Natural killer cell treated with Interleukin-12 subunit alpha and Interleukin-12 subunit beta and Interleukin-15 and Interleukin-18, amount 100 ng/mL, for 72 hours (primary cell): Measurements from ENCODE around the gene KLHL11. TPM values are rescaled to one million over a fixed set of nuclear protein-coding genes. Genes with fewer than 3 reads are reported as not detected.
"Not testable (repeated sequence)": the region's sequence is repeated elsewhere in the genome, so short reads cannot be mapped to it uniquely, and the experiment has no call there.

Experiments
- ATAC-seq, 2 donors: fragments of 150-1000 bp; cut with Tn5 transposase in 1 of 2; sonication (Bioruptor Pico), chemical (Tn5 transposase) in 1 of 2; 2 replicates each; pipeline ENCODE4 v1.10.0; 2021
- DNase-seq: peaks from one replicate; pipeline ENCODE4 v3.0.0; 2022; ENCODE audit warnings: low spot score
- H3K27ac Mint-ChIP-seq, 2 donors: 1 replicate in 1 of 2; 2 replicates in 1 of 2; pipeline ENCODE4 v1.8.0; 2022; ENCODE audit warnings: mixed read lengths in 2 of 2, mild to moderate bottlenecking in 1 of 2, moderate library complexity in 1 of 2
- H3K27me3 Mint-ChIP-seq, 2 donors: 1 replicate in 1 of 2; 2 replicates in 1 of 2; pipeline ENCODE4 v1.8.0; 2022; ENCODE audit warnings: mixed read lengths in 2 of 2
- H3K36me3 Mint-ChIP-seq: one replicate; pipeline ENCODE4 v1.8.0; 2022; ENCODE audit warnings: mixed read lengths
- H3K4me1 Mint-ChIP-seq, 2 donors: 1 replicate in 1 of 2; 2 replicates in 1 of 2; pipeline ENCODE4 v1.8.0; 2022; ENCODE audit warnings: low read depth in 2 of 2, mixed read lengths in 2 of 2, mild to moderate bottlenecking in 1 of 2
- H3K4me3 Mint-ChIP-seq: one replicate; pipeline ENCODE4 v1.8.0; 2022; ENCODE audit warnings: mixed read lengths
- H3K9me3 Mint-ChIP-seq: 2 replicates; pipeline ENCODE4 v1.8.0; 2022; ENCODE audit warnings: mixed read lengths
- total RNA-seq, 2 donors: library from RNA; stranded (reverse); gene quantifications; one replicate each; pipeline ENCODE4 v1.2.3, GENCODE V29; 2022

Gene KLHL11
- total RNA-seq, 2 donors from 2014 or later: 14.9 to 15.7 TPM

DNA sequence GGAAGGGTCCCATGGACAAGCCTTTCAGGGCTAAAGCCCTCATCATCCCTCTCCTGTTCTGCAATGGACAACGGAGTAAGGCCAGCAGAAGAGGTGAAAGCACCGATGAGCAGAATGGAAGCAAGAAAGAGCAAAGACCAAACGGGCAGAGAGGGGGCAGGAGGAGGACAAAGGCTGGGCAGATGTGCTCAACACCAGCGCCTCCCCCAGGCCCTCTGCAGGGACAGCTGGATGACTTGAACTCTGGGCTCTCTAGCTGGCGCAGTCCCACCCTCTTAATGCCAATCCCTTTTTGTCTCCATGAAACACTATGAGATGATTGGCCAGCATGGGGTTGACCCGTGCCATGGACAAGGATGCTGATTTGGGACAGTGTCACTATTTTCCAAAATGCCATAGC lies 31.5 kb upstream of the KLHL11 start:
- Mint-ChIP-seq H3K9me3 (no peaks in the 10 kb centered on the region), H3K4me1 (peaks cover 0 to 10% of the 10 kb centered on the region in 2 donors), H3K36me3 (peaks cover 18% of the 10 kb centered on the region), H3K27me3 (no peaks in the 10 kb centered on the region), H3K4me3 (no peak overlapping the region), H3K27ac (no peak overlapping the region)
- ATAC-seq (peak in 1 of 2 donors; percentile 6), DNase-seq (no peak)

DNA sequence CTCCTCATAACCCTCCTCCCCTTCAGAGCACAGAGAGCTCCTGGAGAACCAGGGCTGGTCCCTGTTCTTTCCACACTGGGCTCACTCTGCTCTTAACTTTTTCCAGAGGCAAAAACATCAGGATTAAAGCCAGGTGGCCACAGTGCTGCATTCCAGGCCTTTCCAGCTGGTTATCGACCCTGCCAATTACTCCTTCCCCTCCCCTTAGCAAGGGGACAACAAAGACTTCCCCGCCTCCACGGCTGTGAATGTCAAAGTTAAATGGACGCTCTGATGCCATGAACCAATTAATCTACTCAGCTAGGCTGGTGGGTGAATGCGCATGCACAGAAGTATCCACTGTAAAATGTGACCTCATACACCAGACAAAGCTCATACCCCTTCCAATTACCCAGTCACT lies 30.4 kb upstream of the KLHL11 start:
- no peaks in the 10 kb centered on the region for H3K9me3 Mint-ChIP-seq
- no peak for DNase-seq
- H3K4me3 Mint-ChIP-seq: no peak overlapping the region
- H3K27me3 Mint-ChIP-seq: no peaks in the 10 kb centered on the region
- peaks cover 0 to 7% of the 10 kb centered on the region in 2 donors for H3K4me1 Mint-ChIP-seq
- peaks cover 17% of the 10 kb centered on the region for H3K36me3 Mint-ChIP-seq
- H3K27ac Mint-ChIP-seq: no peak overlapping the region
- ATAC-seq: no peak

DNA sequence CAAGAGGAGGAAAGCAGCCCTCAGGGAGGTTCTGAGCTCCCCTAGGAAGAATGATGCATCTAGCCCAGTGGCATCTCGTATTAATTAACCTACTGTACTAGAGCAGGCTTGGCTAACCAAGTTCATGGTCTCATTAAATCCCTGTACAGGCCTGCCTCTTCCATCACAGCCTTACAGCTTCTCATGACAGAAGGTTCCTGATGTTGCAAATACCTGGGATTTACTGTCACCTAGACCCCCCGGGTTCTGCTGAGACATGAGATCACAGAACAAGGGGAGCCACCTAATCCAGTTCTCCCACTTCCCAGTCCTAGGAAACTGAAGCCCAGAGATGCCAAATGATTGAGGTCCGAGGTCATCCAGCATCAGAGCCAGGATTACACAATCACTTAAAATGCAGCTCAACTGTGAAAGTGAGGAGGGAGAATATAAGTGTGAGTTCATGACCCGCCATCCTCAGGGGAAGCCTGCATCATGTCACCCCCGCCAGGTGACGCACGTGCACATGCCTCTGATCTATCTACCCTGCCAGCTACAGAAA lies 29.6 kb upstream of the KLHL11 start:
- Mint-ChIP-seq H3K27ac (no peak overlapping the region), H3K36me3 (peaks cover 17% of the 10 kb centered on the region)
- ATAC-seq: no peak

DNA sequence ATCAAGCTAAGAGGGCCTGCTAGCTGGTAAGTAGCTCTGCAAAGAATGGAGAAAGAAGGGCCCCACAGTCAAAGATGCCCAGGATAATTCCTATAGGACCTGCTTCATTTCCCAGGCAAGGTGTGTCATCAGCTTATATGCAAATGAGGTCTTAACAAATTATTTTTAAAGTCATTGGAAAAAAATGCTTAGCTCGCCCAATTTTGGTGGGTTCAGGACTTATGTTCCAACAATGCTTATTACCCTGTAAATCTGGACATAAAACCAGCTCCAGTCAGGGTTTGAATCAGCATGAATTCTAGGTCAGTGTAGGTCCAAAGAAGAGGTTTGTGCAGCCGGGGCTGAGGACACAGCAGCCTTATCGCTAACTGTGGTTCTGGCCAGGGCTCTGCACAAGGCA lies 28.2 kb upstream of the KLHL11 start:
- H3K27ac Mint-ChIP-seq: no peak overlapping the region
- H3K36me3 Mint-ChIP-seq: peaks cover 10% of the 10 kb centered on the region

More for the DNA sequence above, 29.6 kb upstream of the KLHL11 start:
- DNase-seq: no peak
- no peaks in the 10 kb centered on the region for H3K27me3 Mint-ChIP-seq
- peaks cover 0 to 7% of the 10 kb centered on the region in 2 donors for H3K4me1 Mint-ChIP-seq
- H3K9me3 Mint-ChIP-seq: no peaks in the 10 kb centered on the region
- no peak overlapping the region for H3K4me3 Mint-ChIP-seq

DNA sequence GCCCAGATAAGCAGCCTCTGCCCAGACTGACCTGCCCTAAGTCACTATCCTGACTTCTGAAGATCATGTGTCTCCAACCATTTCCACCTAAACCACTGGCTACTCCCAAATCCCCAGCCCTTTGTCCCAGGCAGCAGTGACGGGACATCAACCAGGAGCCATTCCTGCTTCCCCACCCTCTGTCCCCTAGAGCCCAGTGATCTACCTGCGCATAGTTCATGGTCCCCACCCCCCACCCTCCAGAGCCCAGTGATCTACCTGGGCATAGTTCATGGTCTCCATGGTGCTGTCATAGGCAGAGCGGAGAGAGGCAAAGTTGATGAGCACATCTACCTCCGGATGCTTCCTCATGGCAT lies 26.8 kb upstream of the KLHL11 start:
- Mint-ChIP-seq H3K4me3 (no peak overlapping the region), H3K36me3 (peaks cover 10% of the 10 kb centered on the region), H3K27ac (no peak overlapping the region), H3K9me3 (no peaks in the 10 kb centered on the region), H3K4me1 (peaks cover 0 to 7% of the 10 kb centered on the region in 2 donors), H3K27me3 (no peaks in the 10 kb centered on the region)
- ATAC-seq (no peak), DNase-seq (no peak)

More for the DNA sequence above, 28.2 kb upstream of the KLHL11 start:
- ATAC-seq (no peak), DNase-seq (no peak)
- peaks cover 0 to 7% of the 10 kb centered on the region in 2 donors for H3K4me1 Mint-ChIP-seq
- H3K9me3 Mint-ChIP-seq: no peaks in the 10 kb centered on the region
- H3K27me3 Mint-ChIP-seq: no peaks in the 10 kb centered on the region
- H3K4me3 Mint-ChIP-seq: no peak overlapping the region

DNA sequence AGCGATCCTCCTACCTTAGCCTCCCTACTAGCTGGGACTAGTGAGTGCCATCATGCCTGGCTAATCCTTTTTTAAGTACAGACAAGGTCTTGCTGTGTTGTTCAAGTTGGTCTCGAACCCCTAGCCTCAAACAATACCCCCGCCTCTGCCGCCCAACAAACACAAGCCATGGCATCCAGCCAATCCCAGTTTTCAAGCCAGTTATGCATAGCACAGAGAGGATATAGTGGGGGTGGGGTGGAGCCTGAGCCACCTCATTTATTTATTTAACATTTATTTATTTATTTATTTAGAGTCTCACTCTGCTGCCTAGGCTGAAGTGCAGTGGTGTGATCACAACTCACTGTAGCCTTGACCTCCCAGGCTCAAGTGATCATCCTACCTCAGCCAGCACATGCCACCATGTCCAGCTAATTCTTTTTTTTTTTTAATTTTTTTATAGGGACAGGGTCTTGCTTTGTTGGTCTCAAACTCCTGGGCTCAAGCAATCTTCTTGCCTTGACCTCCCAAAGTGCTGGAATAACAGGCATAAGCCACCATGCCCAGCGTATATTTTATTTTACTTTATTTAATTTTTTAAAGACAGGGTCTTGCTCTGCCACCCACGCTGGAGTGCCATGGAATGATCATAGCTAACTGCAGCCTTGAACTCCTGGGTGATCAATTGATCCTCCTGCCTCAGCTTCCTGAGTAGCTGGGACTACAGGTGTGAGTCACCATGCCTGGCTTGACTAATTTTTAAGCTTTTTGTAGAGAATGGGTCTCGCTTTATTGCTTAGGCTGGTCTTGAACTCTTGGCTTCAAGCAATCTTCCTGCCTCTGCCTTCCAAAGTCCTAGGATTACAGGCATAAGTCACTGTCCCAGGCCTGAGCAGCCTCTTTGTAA lies 26.2 kb upstream of the KLHL11 start:
- H3K4me1 Mint-ChIP-seq: peaks cover 0 to 7% of the 10 kb centered on the region in 2 donors
- ATAC-seq (no peak), DNase-seq (no peak)
- H3K4me3 Mint-ChIP-seq: no peak overlapping the region
- H3K27me3 Mint-ChIP-seq: no peaks in the 10 kb centered on the region
- no peak overlapping the region for H3K27ac Mint-ChIP-seq
- H3K9me3 Mint-ChIP-seq: no peaks in the 10 kb centered on the region
- H3K36me3 Mint-ChIP-seq: peaks cover 8% of the 10 kb centered on the region

DNA sequence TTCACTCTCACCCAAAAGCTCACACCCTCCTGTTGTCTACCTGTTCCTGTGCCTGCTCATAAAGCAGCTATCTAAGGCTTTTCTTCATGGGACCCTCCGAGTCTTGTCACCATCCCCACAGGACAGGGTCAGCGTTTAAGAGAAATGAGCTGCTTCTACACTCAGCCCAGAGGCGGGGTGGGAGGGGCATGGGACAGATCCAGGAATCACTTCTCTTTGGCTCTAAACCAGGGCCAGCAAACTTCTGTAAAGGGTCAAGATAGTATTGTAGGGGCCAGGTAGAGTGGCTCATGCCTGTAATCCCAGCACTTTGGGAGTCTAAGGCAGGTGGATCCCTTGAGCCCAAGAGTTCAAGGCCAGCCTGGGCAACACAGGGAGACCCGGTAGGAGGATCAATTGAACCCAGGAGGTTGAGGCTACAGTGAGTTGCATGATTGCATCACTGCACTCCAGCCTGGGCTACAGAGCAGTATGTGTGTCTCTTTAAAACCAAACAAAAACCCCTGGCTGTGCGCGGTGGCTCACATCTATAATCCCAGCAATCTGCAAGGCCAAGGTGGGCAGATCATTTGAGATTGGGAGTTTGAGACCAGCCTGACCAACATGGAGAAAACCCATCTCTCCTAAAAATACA lies 23.2 kb upstream of the KLHL11 start:
- H3K4me3 Mint-ChIP-seq: no peak overlapping the region
- no peaks in the 10 kb centered on the region for H3K4me1 Mint-ChIP-seq
- ATAC-seq: no peak
- no peak for DNase-seq
- no peaks in the 10 kb centered on the region for H3K9me3 Mint-ChIP-seq
- H3K27ac Mint-ChIP-seq: no peak overlapping the region
- peaks cover 4% of the 10 kb centered on the region for H3K36me3 Mint-ChIP-seq
- H3K27me3 Mint-ChIP-seq: no peaks in the 10 kb centered on the region

DNA sequence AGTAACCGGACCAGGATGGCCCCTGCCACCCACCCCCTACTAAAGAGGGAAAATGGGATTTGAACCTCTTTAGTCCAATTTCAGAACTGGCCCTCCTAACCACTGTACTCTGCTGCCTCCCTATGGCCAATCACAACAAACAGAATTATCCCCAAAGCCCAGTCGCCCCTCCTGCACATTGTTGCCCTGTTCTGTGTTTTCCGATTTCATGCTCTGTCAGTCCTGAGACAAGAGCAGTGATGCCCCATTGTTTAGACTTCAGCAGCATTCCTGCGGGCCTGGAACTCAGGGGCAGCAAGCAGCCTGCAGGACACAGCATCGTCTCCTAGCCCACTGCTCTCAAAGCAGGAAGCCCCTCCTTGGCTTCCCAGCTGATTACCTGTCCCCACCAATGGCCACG lies 20.5 kb upstream of the KLHL11 start:
- H3K9me3 Mint-ChIP-seq: no peaks in the 10 kb centered on the region
- peaks cover 10% of the 10 kb centered on the region for H3K36me3 Mint-ChIP-seq
- ATAC-seq (no peak), DNase-seq (no peak)
- no peak overlapping the region for H3K27ac Mint-ChIP-seq
- no peak overlapping the region for H3K4me3 Mint-ChIP-seq
- no peaks in the 10 kb centered on the region for H3K27me3 Mint-ChIP-seq
- peaks cover 0 to 4% of the 10 kb centered on the region in 2 donors for H3K4me1 Mint-ChIP-seq

DNA sequence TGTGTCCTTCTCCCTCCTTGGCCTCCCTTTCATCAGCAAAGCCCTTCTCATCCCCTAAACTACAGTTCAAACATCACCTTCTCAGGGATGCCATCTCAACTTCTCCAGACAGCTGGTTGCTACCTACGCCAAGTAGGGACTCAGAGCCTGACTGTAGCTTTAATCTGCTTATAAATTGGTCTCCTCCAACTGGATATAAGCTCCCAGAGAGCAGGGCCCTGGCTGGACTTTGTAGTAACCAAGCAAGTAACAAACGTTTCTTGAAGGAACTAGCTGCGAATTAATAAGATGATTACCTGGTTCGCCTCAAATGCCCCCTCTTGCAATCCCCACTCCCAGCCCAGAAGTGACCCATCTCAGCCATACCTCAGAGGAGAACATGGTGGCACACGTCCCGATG lies 17.5 kb upstream of the KLHL11 start:
- Mint-ChIP-seq H3K27me3 (no peaks in the 10 kb centered on the region), H3K36me3 (peaks cover 20% of the 10 kb centered on the region), H3K27ac (no peak overlapping the region), H3K9me3 (no peaks in the 10 kb centered on the region), H3K4me3 (no peak overlapping the region), H3K4me1 (peaks cover 0 to 7% of the 10 kb centered on the region in 2 donors)
- no peak for DNase-seq
- no peak for ATAC-seq

DNA sequence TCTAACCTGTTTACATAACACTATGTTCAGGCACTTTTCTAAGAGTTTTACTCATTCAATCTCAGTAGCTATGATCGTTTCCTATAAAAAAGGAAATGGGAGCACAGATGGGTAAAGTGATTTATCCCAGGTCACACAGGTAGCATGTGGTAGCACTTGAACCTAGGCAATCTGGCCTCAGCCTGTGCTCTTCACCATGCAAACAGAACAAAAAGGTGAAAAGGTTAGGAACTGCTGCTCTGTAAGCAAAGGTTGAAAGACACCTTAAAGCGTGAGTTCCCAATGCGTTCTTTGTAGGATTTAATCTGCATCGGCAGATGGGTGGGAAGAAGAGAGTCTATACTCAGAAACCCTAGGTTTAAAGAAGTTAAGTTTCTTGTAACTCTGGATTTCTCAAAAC lies 14.9 kb upstream of the KLHL11 start:
- H3K36me3 Mint-ChIP-seq: peaks cover 16% of the 10 kb centered on the region
- H3K27ac Mint-ChIP-seq: no peak overlapping the region
- H3K9me3 Mint-ChIP-seq: no peaks in the 10 kb centered on the region
- no peak overlapping the region for H3K4me3 Mint-ChIP-seq
- no peak for ATAC-seq
- H3K4me1 Mint-ChIP-seq: peaks cover 0 to 7% of the 10 kb centered on the region in 2 donors
- no peak for DNase-seq
- no peaks in the 10 kb centered on the region for H3K27me3 Mint-ChIP-seq

DNA sequence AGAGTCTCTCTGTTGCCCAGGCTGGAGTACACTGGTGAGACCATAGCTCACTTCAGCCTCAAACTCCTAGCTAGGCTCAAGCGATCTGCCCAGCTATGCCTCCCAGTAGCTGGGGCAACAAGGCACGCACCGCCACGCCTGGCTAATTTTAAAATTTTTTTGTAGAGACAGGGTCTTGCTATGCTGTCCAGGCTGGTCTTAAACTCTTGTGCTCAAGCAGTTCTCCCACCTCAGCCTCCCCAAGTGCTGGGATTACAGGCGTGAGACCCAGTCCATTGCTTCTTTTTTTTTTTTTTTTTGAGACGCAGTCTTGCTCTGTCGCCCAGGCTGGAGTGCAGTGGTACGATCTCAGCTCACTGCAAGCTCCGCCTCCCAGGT lies 9.1 kb upstream of the KLHL11 start:
- not testable (repeated sequence) for DNase-seq, H3K27me3 Mint-ChIP-seq, H3K9me3 Mint-ChIP-seq, H3K27ac Mint-ChIP-seq, ATAC-seq, H3K36me3 Mint-ChIP-seq, H3K4me3 Mint-ChIP-seq, H3K4me1 Mint-ChIP-seq

DNA sequence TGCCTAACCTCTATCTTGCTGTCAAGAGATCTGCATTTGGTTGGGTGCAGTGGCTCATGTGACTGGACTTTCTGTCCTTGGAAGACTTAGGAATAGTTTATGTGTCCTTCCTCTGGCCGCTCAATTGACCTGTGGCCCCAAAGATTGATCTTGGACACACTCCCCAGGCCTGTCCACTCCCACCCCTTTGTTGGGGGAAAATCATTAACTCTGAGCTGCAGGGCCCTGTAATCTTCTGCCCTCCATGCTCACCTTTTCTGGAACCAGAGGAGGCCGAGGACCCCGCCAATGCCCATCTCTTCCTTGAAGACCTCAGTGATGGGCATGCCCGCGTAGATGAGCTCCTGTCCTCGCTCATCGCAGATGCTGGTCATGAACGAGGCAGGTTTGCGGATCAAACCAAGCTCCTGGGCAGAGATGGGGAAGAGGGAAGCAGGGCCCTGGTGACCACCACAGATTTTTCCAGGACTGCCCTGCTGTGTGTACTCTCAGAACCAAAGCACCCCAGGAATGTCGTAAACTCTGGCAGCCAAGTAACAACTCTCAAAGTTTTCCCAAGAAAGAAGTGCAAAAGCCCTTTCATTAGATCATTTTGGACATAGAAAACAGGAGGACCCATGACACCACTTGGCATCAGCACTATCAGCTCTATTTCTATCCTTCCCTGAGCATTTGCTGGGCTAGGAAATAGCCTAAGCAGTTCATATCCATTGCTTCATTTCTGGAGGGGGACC lies 8.5 kb upstream of the KLHL11 start:
- no peaks in the 10 kb centered on the region for H3K27me3 Mint-ChIP-seq
- no peak for DNase-seq
- ATAC-seq: no peak
- no peak overlapping the region for H3K4me3 Mint-ChIP-seq
- no peaks in the 10 kb centered on the region for H3K9me3 Mint-ChIP-seq
- H3K36me3 Mint-ChIP-seq: peaks cover 9% of the 10 kb centered on the region
- no peak overlapping the region for H3K27ac Mint-ChIP-seq
- no peaks in the 10 kb centered on the region for H3K4me1 Mint-ChIP-seq

DNA sequence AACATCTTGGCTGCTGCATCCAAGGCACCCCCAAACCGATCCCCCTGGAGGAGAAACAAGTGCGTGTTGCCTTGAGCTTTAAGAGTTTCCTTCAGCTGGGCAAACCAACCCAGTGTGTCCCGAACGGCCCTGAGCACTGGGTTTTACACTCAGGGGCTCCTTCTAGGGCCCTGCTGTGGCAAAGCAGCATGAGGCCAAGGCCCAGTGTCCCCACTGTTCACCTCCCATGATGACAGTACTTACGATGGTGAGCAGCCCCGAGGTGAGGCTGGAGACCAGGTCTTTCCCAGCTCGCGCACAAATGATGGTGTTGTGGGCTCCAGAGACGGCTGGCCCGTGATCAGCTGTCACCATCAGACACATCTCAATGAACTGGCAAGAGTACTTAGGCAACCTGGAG lies 6.6 kb upstream of the KLHL11 start:
- Mint-ChIP-seq H3K36me3 (peaks cover 9% of the 10 kb centered on the region), H3K27ac (no peak overlapping the region), H3K4me1 (no peaks in the 10 kb centered on the region), H3K9me3 (no peaks in the 10 kb centered on the region), H3K27me3 (no peaks in the 10 kb centered on the region), H3K4me3 (no peak overlapping the region)
- DNase-seq (no peak), ATAC-seq (no peak)

DNA sequence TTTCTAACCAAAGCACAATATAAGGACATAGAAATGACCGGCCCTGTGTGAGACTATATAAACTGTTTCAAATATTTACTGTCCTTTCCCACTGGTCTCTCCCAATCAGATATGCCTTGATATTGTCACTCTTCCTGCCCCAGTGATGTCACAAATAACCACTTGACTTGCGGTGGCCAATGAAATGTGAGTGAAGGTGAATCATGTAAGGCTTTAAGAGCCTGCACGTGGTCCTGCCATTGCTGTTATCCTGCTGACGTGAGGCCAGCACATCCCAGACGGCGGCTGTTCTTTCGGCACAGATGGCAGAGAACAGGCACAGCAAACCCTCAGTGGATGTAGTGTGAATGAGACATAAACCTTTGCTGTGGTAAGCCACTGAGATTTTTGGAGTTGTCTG lies 5.4 kb upstream of the KLHL11 start:
- Mint-ChIP-seq H3K4me3 (no peak overlapping the region), H3K9me3 (no peaks in the 10 kb centered on the region), H3K27me3 (no peaks in the 10 kb centered on the region), H3K27ac (no peak overlapping the region), H3K4me1 (peaks cover under 1% of the 10 kb centered on the region in 2 donors), H3K36me3 (peaks cover 10% of the 10 kb centered on the region)
- ATAC-seq (no peak), DNase-seq (no peak)
